A549 (cell line): Measurements from ENCODE around the gene CA7. TPM values are rescaled to one million over a fixed set of nuclear protein-coding genes. Genes with fewer than 3 reads are reported as not detected.

Experiments
- ATAC-seq, 2 experiments: fragments of 200-7000 bp in 1 of 2; fragments of >200 bp in 1 of 2; cut with Nextera tagmentation in 1 of 2; cut with Tn5 transposase in 1 of 2; 3 replicates each; pipeline versions ENCODE4 v1.8.0 to v1.9.1; 2018 to 2020; ENCODE audit warnings: mild to moderate bottlenecking in 1 of 2, moderate library complexity in 1 of 2
- CTCF ChIA-PET: fragments of 300-600 bp; sonication (Branson Sonifier 250); formaldehyde crosslinking; extraction: SDS; loops from one replicate; lab custom pipeline; 2021; ENCODE audit warnings: antibody characterized with exemption, inconsistent platforms; lab: Yijun Ruan, JAX
- POLR2A ChIA-PET: fragments of 350-600 bp; formaldehyde crosslinking; extraction: SDS; loops from one replicate; lab custom pipeline; 2021; ENCODE audit warnings: antibody characterized with exemption, inconsistent platforms; lab: Yijun Ruan, JAX
- DNase-seq, 2 experiments: peaks; one replicate each; pipeline versions ENCODE4 v3.0.0 to v3.0.0-alpha.2; 2011 to 2016; ENCODE audit warnings: low read depth in 1 of 2, low spot score in 1 of 2
- FAIRE-seq: peaks from 2 replicates; lab custom pipeline; 2011; peaks lifted over from hg19 to GRCh38; lab: Jason Lieb, UNC
- H3K27ac ChIP-seq, 2 experiments: fragments of >200 bp; sonication (Bioruptor Twin); formaldehyde crosslinking; 3 replicates each; pipeline ENCODE4 v1.5.1; 2016 to 2017
- H3K4me1 ChIP-seq: fragments of >200 bp; sonication (Bioruptor Twin); formaldehyde crosslinking; 3 replicates; pipeline ENCODE4 v1.6.1; 2016
- H3K4me2 ChIP-seq: fragments of >200 bp; sonication (Bioruptor Twin); formaldehyde crosslinking; 3 replicates; pipeline ENCODE4 v1.6.1; 2016
- H3K4me3 ChIP-seq: fragments of >200 bp; sonication (Bioruptor Twin); formaldehyde crosslinking; 3 replicates; pipeline ENCODE4 v1.5.1; 2016
- H3K9me3 ChIP-seq: fragments of >200 bp; sonication (Bioruptor Twin); formaldehyde crosslinking; 3 replicates; pipeline ENCODE4 v1.6.1; 2016
- CEBPB ChIP-seq, 2 experiments: fragments of >200 bp in 1 of 2; sonication (Bioruptor Twin) in 1 of 2; formaldehyde crosslinking in 1 of 2; IDR thresholded peaks; 2 replicates each; pipeline ENCODE4 v1.6.1; 2012 to 2016
- EHF ChIP-seq: fragments of 250-450 bp; sonication (Bioruptor Pico); IDR thresholded peaks from 2 replicates; pipeline ENCODE4 v1.5.0; 2020; ENCODE audit warnings: mild to moderate bottlenecking
- ESRRA ChIP-seq: fragments of 150-350 bp; IDR thresholded peaks from 2 replicates; pipeline ENCODE4 v1.6.1; 2014; ENCODE audit warnings: mild to moderate bottlenecking, low read length, borderline replicate concordance
- FOXS1 ChIP-seq: fragments of 250-450 bp; sonication (Bioruptor Pico); IDR thresholded peaks from 2 replicates; pipeline ENCODE4 v1.5.0; 2020; ENCODE audit warnings: mild to moderate bottlenecking, moderate library complexity
- GATA3 ChIP-seq: IDR thresholded peaks from 2 replicates; pipeline ENCODE4 v1.6.1; 2012; ENCODE audit warnings: borderline replicate concordance
- HOXB5 ChIP-seq: fragments of 250-450 bp; sonication (Bioruptor Pico); IDR thresholded peaks from 2 replicates; pipeline ENCODE4 v1.5.0; 2020; ENCODE audit warnings: mild to moderate bottlenecking, moderate library complexity
- MAX ChIP-seq: IDR thresholded peaks from 2 replicates; pipeline ENCODE4 v1.6.1; 2012
- MAZ ChIP-seq: fragments of 150-350 bp; IDR thresholded peaks from 2 replicates; pipeline ENCODE4 v1.6.1; 2014; ENCODE audit warnings: antibody characterized with exemption, low read depth, low read length, borderline replicate concordance
- MYC ChIP-seq: IDR thresholded peaks from 2 replicates; pipeline ENCODE4 v1.6.1; 2012; ENCODE audit warnings: mild to moderate bottlenecking, inconsistent platforms, low read length, improper control_type of control experiment, borderline replicate concordance
- PBX3 ChIP-seq: IDR thresholded peaks from 2 replicates; pipeline ENCODE4 v1.6.1; 2012
- PHF8 ChIP-seq: fragments of 200-600 bp; sonication (generic); IDR thresholded peaks from 2 replicates; pipeline ENCODE4 v1.6.1; 2016; ENCODE audit warnings: low read depth, mild to moderate bottlenecking, antibody characterized with exemption, moderate library complexity, borderline replicate concordance
- POLR2A ChIP-seq: IDR thresholded peaks from 2 replicates; pipeline ENCODE4 v1.6.1; 2012; ENCODE audit warnings: mild to moderate bottlenecking, low read length
- RAD21 ChIP-seq, 2 experiments: fragments of >200 bp in 1 of 2; sonication (Bioruptor Twin) in 1 of 2; formaldehyde crosslinking in 1 of 2; IDR thresholded peaks in 1 of 2; conservative IDR thresholded peaks in 1 of 2; 2 replicates in 1 of 2; 3 replicates in 1 of 2; pipeline ENCODE4 v1.6.1; 2012 to 2018; ENCODE audit warnings: inconsistent platforms in 1 of 2
- RARB ChIP-seq: fragments of 250-450 bp; sonication (Bioruptor Pico); IDR thresholded peaks from 2 replicates; pipeline ENCODE4 v1.8.0; 2021; ENCODE audit warnings: mild to moderate bottlenecking, moderate library complexity
- SMC3 ChIP-seq: fragments of >200 bp; sonication (Bioruptor Twin); formaldehyde crosslinking; IDR thresholded peaks from 3 replicates; pipeline ENCODE4 v1.6.1; 2018; ENCODE audit warnings: inconsistent platforms
- ZFP36 ChIP-seq: fragments of 450-650 bp; IDR thresholded peaks from 2 replicates; pipeline ENCODE4 v1.6.1; 2014; ENCODE audit warnings: borderline replicate concordance; ENCODE audit not compliant: partially characterized antibody
- ZNF302 ChIP-seq: fragments of 250-450 bp; sonication (Bioruptor Pico); IDR thresholded peaks from 2 replicates; pipeline ENCODE4 v1.9.0; 2021; ENCODE audit warnings: inconsistent platforms, mild to moderate bottlenecking, moderate library complexity
- ZSCAN20 ChIP-seq: fragments of 250-450 bp; sonication (Bioruptor Pico); IDR thresholded peaks from 2 replicates; pipeline ENCODE4 v1.8.0; 2022; ENCODE audit warnings: mild to moderate bottlenecking, moderate library complexity
- WGBS: methylation state at CpG from one replicate; pipeline ENCODE4 v1.1.6; 2017; ENCODE audit errors: missing lambda C conversion rate; 5-methylcytosine and 5-hydroxymethylcytosine counted together
- polyA plus RNA-seq, 4 experiments: library from polyadenylated mRNA; depleted of rRNA in 3 of 4; stranded (reverse); fragments of >200 nt; fragmentation: RNase III in 1 of 4; extraction: RNeasy Plus Mini Kit Qiagen cat#74134 plus additional on column Dnase treatment in 1 of 4; gene quantifications; 2 replicates in 3 of 4; 3 replicates in 1 of 4; pipeline ENCODE4 v1.2.3, GENCODE V29; 2011 to 2017
- TF ChIP-seq, protein P1 (sequence below): fragments of >200 bp; sonication (Bioruptor Twin); formaldehyde crosslinking; IDR thresholded peaks from 3 replicates; pipeline ENCODE4 v1.6.1; 2016
- TF ChIP-seq, protein P2 (sequence below): fragments of >200 bp; sonication (Bioruptor Twin); formaldehyde crosslinking; IDR thresholded peaks from 2 replicates; pipeline ENCODE4 v1.6.1; 2016
- TF ChIP-seq, protein P3 (sequence below): fragments of >200 bp; sonication (Bioruptor Twin); formaldehyde crosslinking; IDR thresholded peaks from 3 replicates; pipeline ENCODE4 v1.5.1; 2016
- TF ChIP-seq, protein P4 (sequence below): fragments of 150-350 bp; IDR thresholded peaks from 2 replicates; pipeline ENCODE4 v1.6.1; 2014; ENCODE audit warnings: low read depth, mild to moderate bottlenecking, low read length

CA7 gene
- polyA plus RNA-seq, 2 of the 4 experiments (the other 2 are of a cell fraction), result not detected

DNA sequence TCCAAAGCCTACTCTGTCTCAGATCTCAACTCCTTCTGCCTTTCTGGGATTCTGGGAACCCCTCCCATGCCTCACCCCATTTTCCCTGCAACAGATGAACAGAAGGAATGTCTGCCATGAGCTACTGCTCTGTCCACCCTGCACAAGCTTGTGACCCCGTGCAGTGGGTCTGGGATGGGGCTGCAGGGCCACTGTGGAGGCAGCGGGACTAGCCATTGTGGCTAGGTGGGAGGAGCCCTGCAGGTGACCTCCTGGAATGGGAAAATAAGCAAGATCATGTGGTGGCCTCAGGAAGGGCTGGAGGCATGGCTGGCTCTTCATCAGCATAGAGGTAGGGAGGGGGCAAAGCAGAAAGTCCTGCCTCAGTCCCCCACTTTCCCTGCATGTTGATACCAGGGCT is 49.8 kb downstream of the CA7 start:
- DNase-seq (no peak), ATAC-seq (no peak), FAIRE-seq (no peak)
- H3K4me3 ChIP-seq, result no peak overlapping the region
- 66% methylated on average over 2 of the region's 2 CpGs for WGBS
- TF ChIP-seq MAX (no peak), ESRRA (no peak), PBX3 (no peak), POLR2A (no peak), EHF (CRISPR knock-in tag) (no peak), PHF8 (no peak), MAZ (no peak), GATA3 (no peak), RARB (CRISPR knock-in tag) (no peak), ZSCAN20 (CRISPR knock-in tag) (no peak), ZNF302 (CRISPR knock-in tag) (no peak), CEBPB (IDR thresholded peaks at IDR 0.05) (no peak), RAD21 (conservative IDR thresholded peaks at IDR 0.05 in 1 of 2, IDR thresholded peaks at IDR 0.05 in 1 of 2) (no peak), FOXS1 (CRISPR knock-in tag) (no peak)
- TF ChIP-seq, protein P1, sequence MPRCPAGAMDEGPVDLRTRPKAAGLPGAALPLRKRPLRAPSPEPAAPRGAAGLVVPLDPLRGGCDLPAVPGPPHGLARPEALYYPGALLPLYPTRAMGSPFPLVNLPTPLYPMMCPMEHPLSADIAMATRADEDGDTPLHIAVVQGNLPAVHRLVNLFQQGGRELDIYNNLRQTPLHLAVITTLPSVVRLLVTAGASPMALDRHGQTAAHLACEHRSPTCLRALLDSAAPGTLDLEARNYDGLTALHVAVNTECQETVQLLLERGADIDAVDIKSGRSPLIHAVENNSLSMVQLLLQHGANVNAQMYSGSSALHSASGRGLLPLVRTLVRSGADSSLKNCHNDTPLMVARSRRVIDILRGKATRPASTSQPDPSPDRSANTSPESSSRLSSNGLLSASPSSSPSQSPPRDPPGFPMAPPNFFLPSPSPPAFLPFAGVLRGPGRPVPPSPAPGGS, result no peak
- TF ChIP-seq, protein P2, sequence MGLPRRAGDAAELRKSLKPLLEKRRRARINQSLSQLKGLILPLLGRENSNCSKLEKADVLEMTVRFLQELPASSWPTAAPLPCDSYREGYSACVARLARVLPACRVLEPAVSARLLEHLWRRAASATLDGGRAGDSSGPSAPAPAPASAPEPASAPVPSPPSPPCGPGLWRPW, result no peak
- H3K9me3 ChIP-seq, result no peaks in the 10 kb centered on the region
- H3K4me1 ChIP-seq, result peaks cover 4% of the 10 kb centered on the region; the same call in 2 of the 3 replicates
- no peak overlapping the region for H3K27ac ChIP-seq
- no peak overlapping the region for H3K4me2 ChIP-seq
- POLR2A ChIA-PET, result no interaction called here
- CTCF ChIA-PET, result interaction anchor here (1.0 to 40.8 kb wide), 18 partner anchors 11 to 264 kb away, joined by 4 to 837 read pairs (median 12); partner anchors contain the start of genes CDH16, CES3, CIAO2B and NAE1

GRCh38 chr16:66894948-66895688 is 50.9 kb downstream of the CA7 start:
- ChIA-PET POLR2A (interaction anchor here (0.8 to 1.4 kb wide), 2 partner anchors 14 to 34 kb away, joined by 3 to 5 read pairs; no protein-coding TSS in a partner anchor), CTCF (interaction anchor here (0.6 to 40.8 kb wide), 52 partner anchors 12 to 488 kb away, joined by 3 to 837 read pairs (median 4); partner anchors contain the start of genes CDH16, CES2, CES3 and CIAO2B)
- ATAC-seq (peak; percentile 89 to 96), FAIRE-seq (peak; percentile 56), DNase-seq (peak; percentile 58 to 78)
- Histone ChIP-seq H3K4me3 (no peak overlapping the region), H3K27ac (peak overlapping the region in 1 of 2 experiments; percentile 17; a peak in 3 of 6 replicates), H3K4me2 (no peak overlapping the region), H3K9me3 (no peaks in the 10 kb centered on the region), H3K4me1 (peaks cover 14% of the 10 kb centered on the region)
- TF ChIP-seq RAD21 (conservative IDR thresholded peaks at IDR 0.05 in 1 of 2, IDR thresholded peaks at IDR 0.05 in 1 of 2) (peak; percentile 92 to 98), HOXB5 (CRISPR knock-in tag) (no peak), SMC3 (peak; percentile 67), MYC (no peak), ZFP36 (no peak), GATA3 (no peak)
- TF ChIP-seq, protein P3, sequence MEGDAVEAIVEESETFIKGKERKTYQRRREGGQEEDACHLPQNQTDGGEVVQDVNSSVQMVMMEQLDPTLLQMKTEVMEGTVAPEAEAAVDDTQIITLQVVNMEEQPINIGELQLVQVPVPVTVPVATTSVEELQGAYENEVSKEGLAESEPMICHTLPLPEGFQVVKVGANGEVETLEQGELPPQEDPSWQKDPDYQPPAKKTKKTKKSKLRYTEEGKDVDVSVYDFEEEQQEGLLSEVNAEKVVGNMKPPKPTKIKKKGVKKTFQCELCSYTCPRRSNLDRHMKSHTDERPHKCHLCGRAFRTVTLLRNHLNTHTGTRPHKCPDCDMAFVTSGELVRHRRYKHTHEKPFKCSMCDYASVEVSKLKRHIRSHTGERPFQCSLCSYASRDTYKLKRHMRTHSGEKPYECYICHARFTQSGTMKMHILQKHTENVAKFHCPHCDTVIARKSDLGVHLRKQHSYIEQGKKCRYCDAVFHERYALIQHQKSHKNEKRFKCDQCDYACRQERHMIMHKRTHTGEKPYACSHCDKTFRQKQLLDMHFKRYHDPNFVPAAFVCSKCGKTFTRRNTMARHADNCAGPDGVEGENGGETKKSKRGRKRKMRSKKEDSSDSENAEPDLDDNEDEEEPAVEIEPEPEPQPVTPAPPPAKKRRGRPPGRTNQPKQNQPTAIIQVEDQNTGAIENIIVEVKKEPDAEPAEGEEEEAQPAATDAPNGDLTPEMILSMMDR, result peak; percentile 87
- TF ChIP-seq, protein P4, sequence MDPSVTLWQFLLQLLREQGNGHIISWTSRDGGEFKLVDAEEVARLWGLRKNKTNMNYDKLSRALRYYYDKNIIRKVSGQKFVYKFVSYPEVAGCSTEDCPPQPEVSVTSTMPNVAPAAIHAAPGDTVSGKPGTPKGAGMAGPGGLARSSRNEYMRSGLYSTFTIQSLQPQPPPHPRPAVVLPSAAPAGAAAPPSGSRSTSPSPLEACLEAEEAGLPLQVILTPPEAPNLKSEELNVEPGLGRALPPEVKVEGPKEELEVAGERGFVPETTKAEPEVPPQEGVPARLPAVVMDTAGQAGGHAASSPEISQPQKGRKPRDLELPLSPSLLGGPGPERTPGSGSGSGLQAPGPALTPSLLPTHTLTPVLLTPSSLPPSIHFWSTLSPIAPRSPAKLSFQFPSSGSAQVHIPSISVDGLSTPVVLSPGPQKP, result no peak
- TF ChIP-seq, protein P2, result no peak
- 37% methylated on average over 11 of the region's 11 CpGs for WGBS
